GM21526 (cell line): ENCODE results near the gene PSMD10.

Experiments used
- ATAC-seq: cut with Tn5 transposase; IDR thresholded peaks from one replicate; pipeline ENCODE4 v1.9.1; 2021; ENCODE audit warnings: moderate library complexity; ENCODE audit not compliant: unreplicated experiment, low FRiP score

Gene PSMD10

GRCh38 chrX:108091264-108091877, at the start of gene PSMD10, which contains the start of gene ATG4A:
Gene PSMD10 (minus strand): TSS chrX:108091542. CDS start chrX:108091520, 22 bp downstream.
Gene ATG4A (plus strand): TSS chrX:108091778. CDS start chrX:108091827, 49 bp downstream.
- peak; percentile 96 for ATAC-seq

- ATAC-seq = no peak
Observed at GRCh38 chrX:108138814-108139702, 47.7 kb upstream of the PSMD10 start.

GRCh38 chrX:108134724-108135123, 43.4 kb upstream of the PSMD10 start:
- no peak for ATAC-seq

- no peak for ATAC-seq
Observed at GRCh38 chrX:108132876-108133275, 41.5 kb upstream of the PSMD10 start.

GRCh38 chrX:108132034-108132433, 40.7 kb upstream of the PSMD10 start:
- ATAC-seq = no peak

GRCh38 chrX:108131471-108131870, 40.1 kb upstream of the PSMD10 start:
- no peak for ATAC-seq

- ATAC-seq = no peak
Observed at GRCh38 chrX:108130889-108131288, 39.5 kb upstream of the PSMD10 start.

GRCh38 chrX:108127152-108127551, 35.8 kb upstream of the PSMD10 start:
- no peak for ATAC-seq

GRCh38 chrX:108126661-108127060, 35.3 kb upstream of the PSMD10 start:
- ATAC-seq = no peak

- ATAC-seq = no peak
Observed at GRCh38 chrX:108123591-108124366, 32.4 kb upstream of the PSMD10 start.

GRCh38 chrX:108122748-108123147, 31.4 kb upstream of the PSMD10 start:
- no peak for ATAC-seq

GRCh38 chrX:108121291-108121690, 29.9 kb upstream of the PSMD10 start:
- ATAC-seq = no peak

GRCh38 chrX:108117988-108118387, 26.6 kb upstream of the PSMD10 start:
- no peak for ATAC-seq

GRCh38 chrX:108114541-108114940, 23.2 kb upstream of the PSMD10 start:
- no peak for ATAC-seq

GRCh38 chrX:108105473-108105872, 14.1 kb upstream of the PSMD10 start:
- ATAC-seq = no peak

GRCh38 chrX:108097380-108097779, 6.0 kb upstream of the PSMD10 start:
- ATAC-seq = no peak

GRCh38 chrX:108091878-108092291, 543 bp upstream of the PSMD10 start:
- ATAC-seq = peak; percentile 37

GRCh38 chrX:108090491-108091263, 665 bp downstream of the PSMD10 start:
- peak; percentile 1 for ATAC-seq

GRCh38 chrX:108088511-108088910, 2.8 kb downstream of the PSMD10 start:
- ATAC-seq = no peak

- no peak for ATAC-seq
Observed at GRCh38 chrX:108087792-108088191, 3.5 kb downstream of the PSMD10 start.
